ENCODE results near the gene SEC63. TPM values are rescaled to one million over a fixed set of nuclear protein-coding genes. Genes with fewer than 3 reads are reported as not detected.

The SEC63 gene
- total RNA-seq, 2 experiments from 2014 or later = 13.0 to 139 TPM

DNA sequence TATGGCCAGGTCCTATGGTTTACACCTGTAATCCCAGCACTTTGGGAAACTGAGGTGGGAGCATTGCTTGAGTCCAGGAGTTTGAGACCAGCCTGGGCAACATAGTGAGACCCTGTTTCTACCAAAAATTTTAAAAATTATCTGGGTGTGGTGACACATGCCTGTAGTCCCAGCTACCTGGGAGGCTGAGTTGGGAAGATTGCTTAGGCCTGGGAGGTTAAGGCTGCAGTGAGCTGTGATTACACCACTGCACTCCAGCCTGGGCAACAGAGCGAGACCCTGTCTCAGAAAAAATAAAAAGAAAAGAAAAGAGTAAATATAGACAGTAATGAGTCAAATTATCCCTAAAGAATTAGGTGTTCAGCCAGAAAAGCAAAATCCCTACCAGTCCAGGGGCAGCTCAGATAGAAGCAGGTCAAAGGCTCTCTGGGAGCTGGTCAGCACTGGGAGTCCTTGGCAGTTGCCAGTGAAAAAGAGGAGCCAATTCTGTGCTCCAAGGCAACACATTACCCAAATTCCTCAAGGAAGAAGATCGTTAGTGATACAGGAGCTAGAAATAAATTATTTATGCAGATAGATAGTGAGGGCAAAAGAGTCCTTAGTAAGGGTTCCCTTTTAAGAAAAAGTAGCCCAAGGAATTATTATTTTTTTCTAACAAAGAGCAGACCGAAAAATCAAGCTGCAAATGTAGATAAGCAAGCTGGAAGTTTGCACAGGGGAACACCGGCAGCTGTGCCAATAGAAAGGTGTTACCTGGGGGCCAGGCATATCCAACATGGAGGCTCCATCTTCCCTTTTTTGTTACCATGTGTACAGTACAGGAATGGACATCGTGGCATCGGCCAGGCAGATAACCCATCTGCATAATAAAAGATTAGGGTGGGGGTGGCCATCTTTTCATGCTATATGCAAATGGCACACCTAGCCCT is 31.4 kb upstream of the SEC63 start:
- DNase-seq (ENCODE audit: low spot score) = no peak
- no peak overlapping the region for H2AFZ ChIP-seq (ENCODE audit: low read length)
- no peak overlapping the region for H3K4me2 ChIP-seq (ENCODE audit: low read length)
- H3K4me1 ChIP-seq (ENCODE audit: insufficient read depth, low read length, poor library complexity, severe bottlenecking) = no peaks in the 10 kb centered on the region
- no TSS peak for BruUV-seq (replicated peaks)
- no peak overlapping the region for H3K27ac ChIP-seq (ENCODE audit: low read depth, low read length, poor library complexity, severe bottlenecking)
- no peaks in the 10 kb centered on the region for H3K9me3 ChIP-seq (ENCODE audit: low read length)
- CTCF ChIA-PET (ENCODE audit: unreplicated experiment) = no interaction called here
- no peaks in the 10 kb centered on the region for H3K36me3 ChIP-seq (ENCODE audit: insufficient read depth, low read length)
- no peaks in the 10 kb centered on the region for H3K9me2 ChIP-seq (ENCODE audit: insufficient read depth, low read length)
- no peaks in the 10 kb centered on the region for H4K20me1 ChIP-seq (ENCODE audit: insufficient read depth, low read length)
- no peak overlapping the region for H3K4me3 ChIP-seq (ENCODE audit: low read depth, low read length, poor library complexity, severe bottlenecking)
- TF ChIP-seq CTCF (conservative IDR thresholded peaks at IDR 0.05; ENCODE audit: low read length) (no peak), EZH2phosphoT487 (IDR thresholded peaks at IDR 0.05; ENCODE audit: borderline replicate concordance, low read depth, low read length) (no peak)
- POLR2A ChIA-PET = interaction anchor here (0.8 kb wide), 1 partner anchor 811 kb away, joined by 3 read pairs; no protein-coding TSS in a partner anchor
- intact Hi-C loops (cut with micrococcal nuclease; ENCODE audit: unreplicated experiment) = no loop called here
- H3K79me2 ChIP-seq (ENCODE audit: insufficient read depth, low read depth, low read length) = no peaks in the 10 kb centered on the region

GRCh38 chr6:107988570-107988969 is 30.6 kb upstream of the SEC63 start:
- Histone ChIP-seq H3K9me2 (ENCODE audit: insufficient read depth, low read length) (no peaks in the 10 kb centered on the region), H2AFZ (ENCODE audit: low read length) (no peak overlapping the region), H3K9me3 (ENCODE audit: low read length) (no peaks in the 10 kb centered on the region), H3K4me1 (ENCODE audit: insufficient read depth, low read length, poor library complexity, severe bottlenecking) (no peaks in the 10 kb centered on the region), H3K36me3 (ENCODE audit: insufficient read depth, low read length) (no peaks in the 10 kb centered on the region), H4K20me1 (ENCODE audit: insufficient read depth, low read length) (no peaks in the 10 kb centered on the region), H3K79me2 (ENCODE audit: insufficient read depth, low read depth, low read length) (no peaks in the 10 kb centered on the region), H3K4me2 (ENCODE audit: low read length) (no peak overlapping the region), H3K27ac (ENCODE audit: low read depth, low read length, poor library complexity, severe bottlenecking) (no peak overlapping the region), H3K4me3 (ENCODE audit: low read depth, low read length, poor library complexity, severe bottlenecking) (no peak overlapping the region)
- ChIA-PET CTCF (ENCODE audit: unreplicated experiment) (no interaction called here), POLR2A (no interaction called here)
- intact Hi-C loops (cut with micrococcal nuclease; ENCODE audit: unreplicated experiment) = no loop called here
- no TSS peak for BruUV-seq (replicated peaks)
- no peak for TF ChIP-seq CTCF (conservative IDR thresholded peaks at IDR 0.05; ENCODE audit: low read length)
- no peak for TF ChIP-seq EZH2phosphoT487 (IDR thresholded peaks at IDR 0.05; ENCODE audit: borderline replicate concordance, low read depth, low read length)
- no peak for DNase-seq (ENCODE audit: low spot score)

- TF ChIP-seq CTCF (conservative IDR thresholded peaks at IDR 0.05; ENCODE audit: low read length) = no peak
- TF ChIP-seq EZH2phosphoT487 (IDR thresholded peaks at IDR 0.05; ENCODE audit: borderline replicate concordance, low read depth, low read length) = no peak
- ChIA-PET CTCF (ENCODE audit: unreplicated experiment) (no interaction called here), POLR2A (interaction anchor here (0.6 kb wide), 1 partner anchor 113 kb away, joined by 3 read pairs; no protein-coding TSS in a partner anchor)
- H4K20me1 ChIP-seq (ENCODE audit: insufficient read depth, low read length) = no peaks in the 10 kb centered on the region
- no peaks in the 10 kb centered on the region for H3K36me3 ChIP-seq (ENCODE audit: insufficient read depth, low read length)
- no peak overlapping the region for H2AFZ ChIP-seq (ENCODE audit: low read length)
- no TSS peak for BruUV-seq (replicated peaks)
- no peak overlapping the region for H3K27ac ChIP-seq (ENCODE audit: low read depth, low read length, poor library complexity, severe bottlenecking)
- no peak overlapping the region for H3K4me2 ChIP-seq (ENCODE audit: low read length)
- no peak for DNase-seq (ENCODE audit: low spot score)
- intact Hi-C loops (cut with micrococcal nuclease; ENCODE audit: unreplicated experiment) = no loop called here
- H3K9me2 ChIP-seq (ENCODE audit: insufficient read depth, low read length) = no peaks in the 10 kb centered on the region
- H3K79me2 ChIP-seq (ENCODE audit: insufficient read depth, low read depth, low read length) = no peaks in the 10 kb centered on the region
- H3K4me1 ChIP-seq (ENCODE audit: insufficient read depth, low read length, poor library complexity, severe bottlenecking) = no peaks in the 10 kb centered on the region
- H3K4me3 ChIP-seq (ENCODE audit: low read depth, low read length, poor library complexity, severe bottlenecking) = no peak overlapping the region
- H3K9me3 ChIP-seq (ENCODE audit: low read length) = no peaks in the 10 kb centered on the region
Measured at GRCh38 chr6:107987805-107988204, 29.8 kb upstream of the SEC63 start.
